Hindlimb muscle (tissue), 1 donor: ENCODE results near the gene KCTD10. TPM values are rescaled to one million over a fixed set of nuclear protein-coding genes. Genes with fewer than 3 reads are reported as not detected.

Source experiments
- polyA plus RNA-seq: library from polyadenylated mRNA; unstranded; fragments of 120-200 nt; gene quantifications from one replicate; pipeline ENCODE4 v1.2.1, GENCODE V29; 2013; ENCODE audit not compliant: insufficient read length

KCTD10 gene
- polyA plus RNA-seq, 1 donor = 32.6 TPM

Other genes with a start within 250 kb of the KCTD10 start
- 0.12 TPM for gene FOXN4, start 168.0 kb downstream of the KCTD10 start, polyA plus RNA-seq
- gene MYO1H, start 129.4 kb downstream of the KCTD10 start, polyA plus RNA-seq = 0.25 TPM
- 25.9 TPM for gene UBE3B, start 334 bp upstream of the KCTD10 start, polyA plus RNA-seq
- 25.5 TPM for gene MMAB, start 96.2 kb upstream of the KCTD10 start, polyA plus RNA-seq
- 18.3 TPM for gene MVK, start 96.5 kb upstream of the KCTD10 start, polyA plus RNA-seq
- gene FAM222A, start 236.5 kb upstream of the KCTD10 start, polyA plus RNA-seq = 11.0 TPM